GM12874 (cell line): ENCODE results near the gene MARCHF10.

ENCODE experiments used
- CTCF ChIP-seq: IDR thresholded peaks from 2 replicates; pipeline ENCODE4 v1.5.1; 2011; ENCODE audit warnings: low read depth, mild to moderate bottlenecking, control low read depth, low read length, moderate library complexity; ENCODE audit not compliant: insufficient read depth

Gene MARCHF10

DNA sequence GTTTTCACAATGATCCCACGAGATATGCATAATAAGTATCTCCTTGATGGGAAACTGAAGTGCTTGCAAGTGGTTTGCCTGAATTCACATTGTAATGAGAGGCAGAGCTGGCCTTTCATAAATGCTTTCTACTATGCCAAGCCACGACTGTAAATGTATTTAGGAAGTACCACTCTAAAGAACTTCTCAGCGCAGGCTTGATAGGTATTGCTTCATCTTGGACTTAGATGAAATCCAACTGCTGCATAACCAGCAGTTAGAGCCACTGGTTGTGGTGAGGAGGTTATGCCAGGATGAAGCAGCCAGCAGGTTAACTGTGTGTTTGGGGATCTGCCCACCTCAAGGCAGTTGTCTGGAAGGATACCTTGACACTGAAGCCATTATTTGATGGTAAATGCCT is 26.8 kb downstream of the MARCHF10 start:
- TF ChIP-seq CTCF, result no peak

DNA sequence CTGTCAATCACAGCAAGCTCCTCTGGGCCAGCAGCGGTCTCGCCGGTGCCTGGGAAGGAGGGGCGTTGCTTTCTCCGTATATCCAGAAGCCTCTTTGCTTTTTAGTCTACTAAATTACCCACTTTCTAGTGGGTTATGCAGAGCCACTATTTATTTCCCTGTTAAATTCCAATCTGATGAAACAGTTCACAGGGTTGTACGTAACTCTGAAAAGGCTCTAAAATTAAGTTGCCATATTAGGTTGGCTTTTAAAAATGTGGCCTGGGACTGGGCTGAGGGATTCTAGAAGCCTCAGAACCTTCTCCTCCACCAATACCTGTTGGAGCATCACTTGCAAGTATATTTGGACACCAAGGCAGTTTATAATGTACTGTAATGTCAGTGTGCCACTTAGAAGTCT is 27.2 kb downstream of the MARCHF10 start:
- no peak for TF ChIP-seq CTCF

DNA sequence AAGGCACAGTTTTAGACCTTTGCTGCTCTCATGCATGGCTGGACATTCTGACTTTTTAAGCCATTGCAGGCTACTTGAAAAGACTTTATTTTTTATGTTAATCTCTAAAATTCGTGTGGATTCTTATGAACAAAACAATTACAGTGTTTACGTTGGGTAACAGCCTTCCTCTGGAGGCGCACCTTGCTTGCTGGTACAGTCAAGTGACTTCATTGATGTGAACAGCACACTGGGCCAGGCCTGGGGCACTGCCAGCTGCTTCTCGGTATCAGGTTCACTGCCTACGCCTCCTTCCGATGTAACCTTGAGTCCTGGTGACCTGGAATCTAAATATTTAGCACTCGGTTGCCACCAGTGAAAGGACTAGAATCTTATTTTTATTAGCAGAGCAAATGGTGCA is 27.8 kb downstream of the MARCHF10 start:
- TF ChIP-seq CTCF, result no peak

GRCh38 chr17:62778990-62779681 is 29.0 kb downstream of the MARCHF10 start:
- TF ChIP-seq CTCF, result no peak

- TF ChIP-seq CTCF, result no peak
Measured at GRCh38 chr17:62775876-62776275, 32.2 kb downstream of the MARCHF10 start.

DNA sequence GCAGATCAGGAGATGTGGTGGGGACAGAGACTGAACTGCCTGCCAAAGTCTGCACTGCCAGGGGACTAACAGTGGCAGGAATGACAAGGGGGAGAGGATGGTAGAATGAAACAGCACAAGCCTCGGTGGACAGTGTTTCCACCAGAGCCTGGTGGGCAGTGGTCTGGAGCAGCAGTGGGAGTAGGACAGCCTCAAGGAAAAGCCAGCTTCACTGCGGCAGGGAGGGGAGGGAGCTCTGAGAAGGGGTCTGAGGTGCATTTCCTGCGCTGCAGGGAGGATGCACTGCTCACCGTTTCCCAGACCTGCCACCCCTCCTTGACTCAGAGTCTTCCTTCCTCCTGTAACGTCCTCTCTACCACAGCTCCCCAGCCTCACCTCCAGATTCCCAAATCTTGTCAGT is 33.8 kb downstream of the MARCHF10 start:
- TF ChIP-seq CTCF, result no peak

- no peak for TF ChIP-seq CTCF
Measured at GRCh38 chr17:62767997-62768396, 40.1 kb downstream of the MARCHF10 start.
